GM21447 (cell line): ENCODE measurements around the gene TPST1.
"Not testable (repeated sequence)": the region's sequence is repeated elsewhere in the genome, so short reads cannot be mapped to it uniquely, and the experiment has no call there.

Source experiments
- ATAC-seq: cut with Tn5 transposase; IDR thresholded peaks from one replicate; pipeline ENCODE4 v1.9.1; 2021; ENCODE audit not compliant: unreplicated experiment

The TPST1 gene

DNA sequence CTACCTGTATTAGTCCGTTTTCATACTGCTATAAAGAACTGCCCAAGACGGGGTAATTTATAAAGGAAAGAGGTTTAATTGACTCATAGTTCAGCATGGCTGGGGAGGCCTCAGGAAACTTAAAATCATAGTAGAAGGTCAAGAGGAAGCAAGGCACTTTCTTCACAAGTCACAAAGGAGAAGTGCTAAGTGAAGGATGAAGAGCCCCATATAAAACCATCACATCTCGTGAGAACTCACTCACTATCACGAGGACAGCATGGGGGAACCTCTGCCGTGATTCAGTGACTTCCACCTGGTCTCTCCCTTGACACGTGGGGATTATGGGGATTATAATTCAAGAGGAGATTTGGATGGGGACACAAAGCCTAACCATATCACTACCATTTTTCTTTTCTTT is 119.9 kb downstream of the TPST1 start:
- ATAC-seq, result not testable (repeated sequence)

DNA sequence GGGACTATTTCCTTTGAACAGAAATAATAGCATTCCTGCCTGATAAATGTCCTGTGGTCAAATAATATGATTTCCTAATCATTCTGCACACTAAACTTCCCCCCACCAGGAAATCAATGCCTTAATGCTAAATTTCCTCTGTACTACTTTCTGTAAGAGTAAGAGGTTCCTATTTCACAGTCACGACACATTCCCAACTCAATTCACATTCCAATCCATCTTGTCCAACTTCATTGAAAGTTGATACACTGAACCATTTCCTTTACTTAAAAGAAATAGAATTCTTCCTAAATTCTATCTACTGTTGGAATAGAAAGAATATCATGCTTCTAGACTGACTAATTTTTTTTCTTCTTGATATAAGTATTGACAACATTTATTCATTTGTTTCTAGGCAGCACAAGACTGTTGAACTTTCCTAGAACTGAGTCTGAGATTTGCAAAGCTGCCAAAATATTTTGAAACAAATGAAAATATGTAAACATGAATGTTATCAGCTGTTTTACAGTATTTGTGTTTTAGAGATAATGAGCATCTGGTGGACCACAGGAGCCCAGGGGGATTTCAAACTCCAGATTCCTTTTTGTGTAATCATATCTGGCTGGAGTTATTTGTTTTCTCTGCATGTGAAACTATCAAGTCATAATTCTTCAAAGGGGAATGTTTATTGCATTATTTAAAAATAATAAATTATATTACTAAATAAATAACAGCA is 121.5 kb downstream of the TPST1 start:
- ATAC-seq, result no peak

DNA sequence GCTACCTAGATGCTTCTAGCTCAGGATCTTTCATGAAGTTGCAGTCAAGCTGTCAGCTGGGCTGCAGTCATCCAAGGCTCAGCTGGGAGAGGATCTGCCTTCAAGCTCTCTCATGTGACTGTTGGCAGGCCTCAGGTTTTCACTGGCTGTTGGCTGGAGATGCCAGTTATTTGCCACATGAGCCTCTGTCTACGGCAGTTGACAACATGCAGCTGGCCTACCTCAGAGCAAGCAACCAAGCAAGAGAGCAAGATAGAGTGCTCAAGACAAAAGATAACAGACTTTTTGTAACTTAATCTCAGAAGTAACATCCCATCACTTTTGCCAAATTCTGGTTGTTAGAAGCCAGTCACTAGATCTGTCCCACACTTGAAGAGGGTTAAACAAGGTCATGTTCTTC is 125.8 kb downstream of the TPST1 start:
- no peak for ATAC-seq

DNA sequence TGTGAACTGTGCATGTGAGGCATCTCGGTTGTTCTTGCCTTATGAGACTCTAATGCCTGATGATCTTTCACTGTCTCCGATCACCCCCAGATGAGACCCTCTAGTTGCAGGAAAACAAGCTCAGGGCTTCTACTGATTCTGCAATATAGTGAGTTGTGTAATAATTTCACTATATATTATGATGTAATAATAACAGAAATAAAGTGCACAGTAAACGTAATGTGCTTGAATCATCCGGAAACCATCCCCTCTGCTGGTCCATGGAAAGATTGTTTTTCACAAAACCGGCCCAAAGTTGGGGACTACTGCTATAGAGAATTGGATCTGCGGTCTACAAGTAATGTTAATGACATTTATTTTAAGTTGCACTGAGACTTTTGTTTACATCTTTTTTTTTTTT is 126.7 kb downstream of the TPST1 start:
- ATAC-seq, result no peak

DNA sequence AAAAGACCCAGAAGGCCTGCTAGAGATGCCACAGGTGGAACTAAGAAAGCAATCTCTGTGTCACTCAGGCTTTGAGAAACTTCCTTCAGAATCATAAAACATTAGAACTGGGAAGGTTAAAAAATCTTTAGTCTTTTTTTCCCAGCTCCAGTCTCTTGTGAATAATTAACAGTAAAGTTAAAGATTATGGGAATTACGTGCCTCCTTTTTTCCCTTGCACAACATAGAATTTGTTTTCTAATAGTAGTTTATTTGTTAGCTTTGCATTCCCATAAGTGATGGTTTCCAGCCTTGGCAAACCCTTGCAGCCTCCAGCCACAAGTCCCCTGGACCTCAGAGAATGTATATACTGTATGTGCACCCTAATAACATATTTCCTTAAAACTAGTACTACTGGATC is 128.3 kb downstream of the TPST1 start:
- ATAC-seq, result no peak

DNA sequence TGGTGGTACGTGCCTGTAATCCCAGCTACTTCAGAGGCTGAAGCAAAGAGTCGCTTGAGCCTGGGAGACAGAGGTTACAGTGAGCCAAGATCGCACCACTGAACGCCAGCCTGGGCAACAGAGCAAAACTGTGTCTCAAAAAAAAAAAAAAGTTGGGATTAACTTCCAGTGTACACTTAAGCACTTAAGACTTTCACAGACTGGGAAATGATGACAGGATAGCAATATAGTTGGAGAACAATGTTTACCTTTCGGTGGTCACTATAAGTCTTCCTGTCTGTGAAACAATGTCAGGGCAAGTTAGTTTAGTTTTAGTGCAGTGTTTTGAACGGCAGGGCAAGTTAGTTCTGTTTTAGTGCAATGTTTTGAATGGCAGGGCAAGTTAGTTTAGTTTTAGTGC is 130.2 kb downstream of the TPST1 start:
- no peak for ATAC-seq

DNA sequence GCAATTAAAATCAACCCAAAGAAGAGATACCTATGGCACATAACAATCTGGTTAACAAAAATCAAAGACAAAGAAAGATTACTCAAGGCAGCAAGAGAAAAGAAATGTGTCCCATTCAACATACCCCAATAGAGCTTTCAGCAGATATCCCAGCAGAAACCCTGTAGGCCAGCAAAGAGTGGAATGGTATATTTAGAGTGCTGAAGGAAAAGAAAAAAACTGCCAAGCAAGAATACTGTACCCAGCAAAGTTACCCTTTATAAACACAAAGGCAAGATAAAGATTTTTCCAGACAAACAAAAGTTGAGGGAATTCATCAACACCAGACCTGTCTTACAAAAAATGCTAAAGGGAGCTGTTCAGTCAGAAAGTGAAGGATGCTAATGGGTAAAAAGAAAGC is 131.6 kb downstream of the TPST1 start:
- no peak for ATAC-seq

DNA sequence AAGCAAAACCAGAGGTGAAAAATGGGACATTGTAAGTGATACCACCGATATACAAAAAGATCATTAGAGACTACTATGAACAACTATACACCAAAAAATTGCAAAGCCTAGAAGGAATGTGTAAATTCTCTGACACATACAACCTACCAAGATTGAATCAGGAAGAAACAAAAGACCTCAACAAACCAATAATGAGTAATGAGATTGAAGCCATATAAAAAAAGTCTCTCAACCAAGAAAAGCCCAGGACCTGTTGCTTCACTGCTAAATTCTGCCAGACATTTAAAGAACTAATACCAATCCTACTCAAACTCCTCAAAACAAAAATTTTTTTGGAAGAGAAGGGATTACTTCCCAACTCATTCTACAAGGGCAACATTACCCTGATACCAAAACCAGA is 134.0 kb downstream of the TPST1 start:
- ATAC-seq, result no peak

DNA sequence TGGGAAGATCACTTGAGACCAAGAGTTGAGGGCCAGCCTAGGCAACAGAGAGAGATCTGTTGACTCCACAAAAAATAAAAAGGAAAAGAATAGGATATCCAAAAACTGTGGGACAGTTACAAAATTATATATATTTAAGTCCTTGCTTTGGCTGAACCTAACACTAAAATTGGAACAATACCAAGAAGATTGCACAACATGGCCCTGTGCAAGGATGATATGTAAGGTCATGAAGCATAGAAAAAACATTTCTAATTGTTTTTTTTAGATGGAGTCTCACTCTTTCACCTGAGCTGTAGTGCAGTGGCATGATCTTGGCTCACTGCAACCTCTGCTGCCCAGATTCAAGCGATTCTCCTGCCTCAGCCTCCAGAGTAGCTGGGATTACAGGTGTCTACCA is 139.0 kb downstream of the TPST1 start:
- no peak for ATAC-seq

DNA sequence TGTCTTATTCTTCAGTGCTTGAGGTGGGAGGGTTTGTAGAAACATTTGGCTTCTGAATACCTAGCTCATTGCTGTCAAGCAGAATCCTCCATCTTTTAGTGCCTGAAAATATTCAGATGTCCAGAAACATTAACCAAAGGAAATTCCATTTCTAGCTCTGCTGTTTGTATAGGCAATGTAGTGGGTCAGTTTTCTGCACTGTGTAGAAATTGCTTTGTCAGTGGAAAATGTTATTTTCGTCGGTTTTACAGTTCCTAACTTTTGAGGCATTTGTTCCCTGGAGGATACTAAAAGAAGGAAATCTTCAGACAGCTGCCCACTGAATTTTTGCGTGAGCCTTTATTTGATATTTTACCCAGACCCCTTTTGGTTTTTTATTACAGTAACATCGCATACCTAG is 143.4 kb downstream of the TPST1 start:
- no peak for ATAC-seq

DNA sequence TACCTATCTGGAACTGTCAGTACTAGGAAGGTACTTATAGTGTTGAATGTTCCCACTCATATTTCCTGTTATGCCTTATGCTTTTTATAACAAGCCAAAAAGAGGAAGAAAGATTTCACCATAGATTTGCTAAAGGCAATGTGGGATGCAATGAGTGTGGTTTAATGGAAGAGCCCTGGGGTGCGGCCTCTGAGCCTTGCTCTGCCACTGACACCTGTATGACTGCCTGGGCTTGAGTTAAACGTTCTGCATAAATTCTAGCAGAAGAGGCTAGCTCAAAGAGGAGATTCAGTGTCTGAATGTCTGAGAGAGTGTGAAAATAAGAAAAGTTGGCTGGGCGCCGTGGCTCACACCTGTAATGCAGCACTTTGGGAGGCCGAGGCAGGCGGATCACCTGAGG is 143.8 kb downstream of the TPST1 start:
- ATAC-seq, result no peak

DNA sequence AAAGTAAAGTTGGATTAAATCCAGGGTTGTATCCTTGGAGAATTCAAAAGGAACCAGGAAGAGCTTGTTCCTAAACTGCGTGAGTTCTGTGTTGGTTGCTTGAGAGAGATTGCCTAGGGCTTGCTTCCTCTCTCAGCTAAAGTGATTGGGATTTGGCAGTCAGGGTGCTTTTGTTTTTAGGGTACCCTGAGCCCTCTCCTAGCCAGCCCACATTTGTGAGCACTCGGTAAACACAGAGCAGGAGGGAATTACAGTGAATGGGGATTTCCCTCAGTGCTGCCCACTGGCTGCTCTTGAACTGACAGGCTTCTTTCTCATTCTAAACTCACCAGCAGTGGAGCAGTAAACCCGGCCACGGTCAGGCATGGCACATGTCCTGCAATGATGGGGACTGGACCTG is 146.9 kb downstream of the TPST1 start:
- no peak for ATAC-seq

DNA sequence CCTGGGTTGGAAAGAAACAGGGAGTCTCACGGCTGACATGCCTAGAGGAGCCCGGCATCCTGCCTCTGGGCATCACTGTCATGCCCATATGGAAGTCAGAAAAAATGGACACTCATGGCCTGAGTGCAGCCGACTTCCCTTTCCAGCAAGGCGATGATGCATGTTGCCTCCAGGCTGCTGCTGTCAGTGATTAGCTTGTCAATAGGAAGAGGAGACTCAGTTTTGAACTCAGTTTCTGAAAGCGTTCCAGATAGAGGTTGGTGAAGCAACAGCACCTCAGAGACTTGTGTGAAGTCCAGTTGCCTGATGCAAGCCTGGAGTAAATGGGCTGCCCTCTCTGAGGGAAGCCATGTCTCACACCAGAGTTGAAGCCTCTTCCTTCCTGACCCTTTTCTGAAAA is 148.4 kb downstream of the TPST1 start:
- no peak for ATAC-seq

DNA sequence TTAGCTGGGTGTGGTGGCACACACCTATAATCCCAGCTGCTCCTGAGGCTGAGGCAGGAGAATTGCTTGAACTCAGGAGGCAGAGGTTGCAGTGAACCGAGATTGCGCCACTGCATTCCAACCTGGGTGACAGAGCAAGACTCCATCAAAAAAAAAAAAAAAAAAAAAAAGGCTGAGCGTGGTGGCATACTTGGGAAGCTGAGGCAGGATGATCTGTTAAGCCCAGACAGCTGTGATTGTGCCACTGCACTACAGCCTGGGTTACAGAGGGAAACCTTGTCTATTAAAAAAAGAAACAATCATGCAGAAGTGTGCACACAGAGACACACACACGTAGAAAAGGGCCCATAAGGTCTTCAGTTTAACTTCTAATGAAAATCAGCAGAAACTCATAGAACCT is 150.6 kb downstream of the TPST1 start:
- no peak for ATAC-seq

DNA sequence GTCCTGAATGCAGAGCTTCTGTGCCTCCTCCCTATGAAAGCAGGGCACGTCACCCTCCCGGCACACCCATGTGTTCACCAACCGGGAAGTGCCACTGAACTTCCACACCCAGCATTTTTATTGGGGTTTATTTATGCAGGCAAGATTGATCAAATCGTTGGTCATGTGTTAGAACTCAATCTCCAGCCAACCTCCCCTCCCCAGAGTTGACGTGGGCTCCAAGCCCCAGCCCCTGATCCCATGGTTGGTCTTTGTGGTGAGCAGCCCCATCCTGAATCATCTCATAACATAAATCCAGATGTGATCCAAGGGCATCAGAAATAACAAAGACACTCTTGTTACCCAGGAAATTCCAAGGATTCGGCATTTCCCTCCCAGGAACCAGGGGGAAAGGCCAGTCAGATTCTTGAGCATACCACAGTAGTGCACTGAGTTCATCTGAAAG is 151.2 kb downstream of the TPST1 start:
- ATAC-seq, result no peak

DNA sequence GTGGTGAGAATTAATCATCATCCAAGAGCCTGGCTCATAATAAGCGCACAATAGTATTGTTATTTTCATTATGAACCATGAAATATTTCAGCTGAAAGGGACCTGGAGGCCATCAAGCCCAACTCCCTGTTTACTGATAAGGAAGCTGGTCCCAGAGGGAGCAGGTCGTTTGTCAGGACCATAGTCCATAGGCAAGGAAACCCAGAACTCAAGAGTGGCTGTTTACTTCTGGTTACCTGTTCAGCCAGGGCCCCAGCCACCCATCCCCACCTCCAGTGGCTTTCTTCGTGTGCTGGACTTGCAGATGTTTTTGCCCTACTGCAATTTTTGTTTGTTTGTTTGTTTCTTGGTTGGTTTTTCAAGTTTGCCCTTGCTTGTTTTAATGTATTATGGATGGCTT is 152.0 kb downstream of the TPST1 start:
- no peak for ATAC-seq

DNA sequence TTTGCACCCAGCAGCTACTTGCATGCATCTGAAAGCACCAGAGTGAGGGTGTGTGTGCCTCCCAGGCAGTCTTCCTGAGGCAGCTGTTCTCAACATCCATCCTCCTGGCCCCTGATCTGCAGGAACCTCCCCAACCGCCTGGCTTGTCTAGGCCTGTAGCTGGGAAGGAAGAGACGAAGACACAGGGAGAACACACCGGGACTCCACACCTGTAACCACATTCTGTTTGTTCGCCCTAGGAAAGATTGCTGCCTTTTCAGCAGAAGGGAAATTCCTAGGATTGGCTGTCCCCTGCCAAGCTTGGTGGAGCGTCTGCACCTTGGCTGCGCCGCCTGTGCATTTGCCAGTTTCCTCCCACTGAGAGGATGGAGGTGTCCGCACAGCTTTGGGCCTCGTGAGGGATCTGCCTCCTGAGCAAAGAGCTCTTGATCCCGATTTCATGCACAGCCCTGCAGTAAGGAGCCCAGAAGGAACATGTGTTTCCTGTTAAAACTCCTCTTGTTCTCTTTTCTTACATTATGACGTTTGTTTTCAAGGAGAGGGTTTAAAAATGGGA is 154.6 kb downstream of the TPST1 start:
- ATAC-seq, result no peak

DNA sequence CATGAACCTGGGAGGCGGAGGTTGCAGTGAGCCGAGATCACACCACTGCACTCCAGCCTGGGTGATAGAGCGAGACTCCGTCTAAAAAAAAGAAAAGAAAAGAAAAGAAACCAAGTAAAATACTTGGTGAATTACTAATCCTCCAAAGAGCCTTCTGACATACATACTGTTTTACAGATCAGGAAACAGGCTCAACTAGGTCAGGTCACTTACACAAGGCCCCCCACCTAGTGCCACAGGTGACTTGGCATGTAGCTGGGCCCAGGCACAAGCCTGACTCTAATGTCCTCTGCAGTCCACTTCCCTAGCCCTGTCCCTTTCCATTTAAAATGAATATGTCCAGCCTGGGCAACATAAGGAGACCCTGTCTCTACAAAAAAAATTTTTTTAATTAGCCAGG is 157.0 kb downstream of the TPST1 start:
- ATAC-seq, result no peak

DNA sequence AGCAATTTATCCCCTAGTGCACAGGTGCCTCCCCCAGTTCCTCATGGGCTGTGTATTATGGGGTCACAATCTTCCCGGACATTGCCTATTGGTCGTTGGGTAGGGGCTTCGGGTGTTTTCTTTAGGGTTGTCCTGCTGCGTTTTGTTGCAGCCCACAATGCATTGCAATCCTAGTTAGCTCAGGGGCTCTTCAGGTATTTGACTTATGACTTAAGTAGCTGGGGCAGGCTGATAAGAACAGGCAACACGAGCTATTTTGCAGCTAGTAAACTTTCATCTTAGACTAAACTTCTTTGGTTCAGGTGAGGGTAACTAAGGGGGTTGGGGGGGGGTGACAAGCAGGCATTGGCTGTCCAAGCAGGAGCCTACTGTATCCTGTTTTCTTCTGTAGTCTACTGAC is 158.5 kb downstream of the TPST1 start:
- ATAC-seq, result no peak

DNA sequence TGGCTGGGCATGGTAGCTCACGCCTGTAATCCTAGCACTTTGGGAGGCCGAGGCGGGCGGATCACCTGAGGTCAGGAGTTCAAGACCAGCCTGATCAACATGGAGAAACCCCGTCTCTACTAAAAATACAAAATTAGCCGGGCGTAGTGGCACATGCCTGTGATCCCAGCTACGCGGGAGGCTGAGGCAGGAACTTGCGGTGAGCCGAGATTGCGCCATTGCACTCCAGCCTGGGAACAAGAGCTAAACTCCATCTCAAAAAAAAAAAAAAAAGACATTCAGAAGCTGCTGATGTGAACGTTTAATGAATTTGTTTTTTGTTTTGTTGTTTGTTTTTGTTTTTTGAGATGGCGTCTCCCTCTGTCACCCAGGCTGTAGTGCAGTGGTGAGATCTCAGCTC is 159.9 kb downstream of the TPST1 start:
- ATAC-seq, result not testable (repeated sequence)

DNA sequence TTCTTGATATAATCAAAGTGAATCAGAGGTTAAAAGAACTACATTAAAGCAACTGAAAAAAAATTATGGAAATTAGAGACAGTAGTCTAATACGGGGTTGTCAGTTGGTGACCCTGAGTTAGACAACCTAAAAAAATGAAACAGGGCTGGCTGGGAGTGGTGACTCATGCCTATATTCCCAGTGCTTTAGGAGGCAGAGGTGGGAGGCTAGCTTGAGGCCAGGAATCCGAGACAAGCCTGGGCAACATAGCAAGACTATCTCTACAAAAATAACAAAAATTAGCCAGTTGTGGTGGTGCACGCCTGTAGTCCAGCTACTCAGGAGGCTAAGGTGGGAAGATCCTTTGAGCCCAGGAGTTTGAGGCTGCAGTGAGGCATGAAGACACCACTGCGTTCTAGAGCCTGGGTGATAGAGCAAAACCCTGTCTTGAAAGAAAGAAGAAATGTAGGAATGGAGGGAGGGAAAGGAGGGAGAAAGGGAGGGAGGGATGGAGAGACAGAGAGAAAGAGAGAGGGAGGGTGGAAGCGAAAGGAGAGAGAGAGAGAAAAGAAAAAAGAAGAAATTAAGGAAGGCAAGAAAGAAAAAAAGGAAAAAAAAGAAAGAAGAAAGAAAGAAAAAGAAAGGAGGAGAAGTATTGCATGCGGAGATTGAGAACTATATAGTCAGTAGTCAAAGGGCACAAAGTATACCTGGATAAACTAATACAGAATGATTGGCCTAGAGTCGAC is 166.1 kb downstream of the TPST1 start:
- ATAC-seq, result no peak

DNA sequence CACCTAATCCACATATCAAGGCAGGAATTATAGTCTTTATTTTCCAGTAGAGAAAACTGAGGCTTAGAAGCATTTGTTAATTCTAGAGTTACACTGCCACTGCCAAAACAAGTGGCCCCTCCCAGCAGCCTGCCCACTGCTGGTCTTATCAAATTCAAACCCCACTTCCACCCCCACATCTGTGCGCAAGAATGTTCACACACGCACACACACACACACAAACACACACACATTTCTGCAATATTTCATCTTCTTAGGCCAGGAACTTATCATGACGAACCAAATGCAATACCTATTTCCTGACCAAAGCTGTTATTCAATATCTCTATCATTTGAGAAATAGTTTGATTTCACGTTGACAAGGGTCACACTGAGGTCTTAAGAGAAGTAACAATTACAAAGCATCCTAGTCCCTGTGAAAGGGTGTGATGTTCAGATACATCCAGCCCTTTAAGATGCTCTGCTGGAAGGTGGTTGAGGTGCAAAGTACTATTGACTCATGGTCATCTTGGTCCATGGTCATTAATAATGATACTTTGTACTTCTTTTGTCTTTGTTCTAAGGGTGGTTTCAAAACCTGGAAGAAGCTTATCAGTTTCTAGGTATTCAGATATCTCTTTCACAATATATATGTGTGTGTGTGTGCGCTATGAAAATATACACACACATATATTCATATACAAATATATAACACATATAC is 169.2 kb downstream of the TPST1 start:
- not testable (repeated sequence) for ATAC-seq
